ENCODE results near the gene MAP1B.
"Not testable (repeated sequence)": the region's sequence is repeated elsewhere in the genome, so short reads cannot be mapped to it uniquely, and the experiment has no call there.

Gene MAP1B

GRCh38 chr5:72107131-72107900, at the start of gene MAP1B:
TSS of gene MAP1B (plus strand) at chr5:72107475. CDS start at chr5:72107532, 57 bp downstream.
- DNase-seq, result no peak

- DNase-seq, result no peak
These were observed 49.5 kb upstream of the MAP1B start for GRCh38 chr5:72057816-72058215.

- no peak for DNase-seq
These were observed 44.0 kb upstream of the MAP1B start for GRCh38 chr5:72063219-72063819.

- DNase-seq, result no peak
These were observed 42.3 kb upstream of the MAP1B start for GRCh38 chr5:72064801-72065570.

- DNase-seq, result no peak
These were observed 41.5 kb upstream of the MAP1B start for GRCh38 chr5:72065751-72066255.

GRCh38 chr5:72066705-72067107, 40.6 kb upstream of the MAP1B start:
- no peak for DNase-seq

GRCh38 chr5:72067682-72068470, 39.4 kb upstream of the MAP1B start:
- no peak for DNase-seq

- DNase-seq, result no peak
These were observed 36.7 kb upstream of the MAP1B start for GRCh38 chr5:72070529-72070928.

GRCh38 chr5:72071906-72072305, 35.4 kb upstream of the MAP1B start:
- DNase-seq, result no peak

- DNase-seq, result no peak
These were observed 33.0 kb upstream of the MAP1B start for GRCh38 chr5:72074251-72074650.

- DNase-seq, result no peak
These were observed 31.8 kb upstream of the MAP1B start for GRCh38 chr5:72075461-72075860.

GRCh38 chr5:72076621-72077300, 30.5 kb upstream of the MAP1B start:
- DNase-seq, result no peak

GRCh38 chr5:72077390-72077789, 29.9 kb upstream of the MAP1B start:
- DNase-seq, result no peak

- no peak for DNase-seq
These were observed 28.0 kb upstream of the MAP1B start for GRCh38 chr5:72079288-72079687.

- no peak for DNase-seq
These were observed 25.2 kb upstream of the MAP1B start for GRCh38 chr5:72082048-72082447.

- no peak for DNase-seq
These were observed 22.4 kb upstream of the MAP1B start for GRCh38 chr5:72084876-72085275.

- no peak for DNase-seq
These were observed 22.0 kb upstream of the MAP1B start for GRCh38 chr5:72085319-72085718.

- DNase-seq, result not testable (repeated sequence)
These were observed 17.6 kb upstream of the MAP1B start for GRCh38 chr5:72089713-72090112.

GRCh38 chr5:72092074-72092473, 15.2 kb upstream of the MAP1B start:
- no peak for DNase-seq

GRCh38 chr5:72093217-72093616, 14.1 kb upstream of the MAP1B start:
- DNase-seq, result no peak

- DNase-seq, result no peak
These were observed 13.5 kb upstream of the MAP1B start for GRCh38 chr5:72093824-72094223.

- no peak for DNase-seq
These were observed 10.6 kb upstream of the MAP1B start for GRCh38 chr5:72096602-72097188.

Data from CD4-positive, alpha-beta T cell treated with Interleukin-4 for 4 hours (primary cell).